GM12891 (cell line): ENCODE results near the gene SFMBT2.

ENCODE experiments used
- POLR2A ChIP-seq: IDR thresholded peaks from 2 replicates; pipeline ENCODE4 v1.6.1; 2011; ENCODE audit warnings: low read depth, low read length, control low read depth
- POLR2AphosphoS5 ChIP-seq: IDR thresholded peaks from 2 replicates; pipeline ENCODE4 v1.6.1; 2011; ENCODE audit warnings: low read depth, low read length, control low read depth
- SPI1 ChIP-seq: IDR thresholded peaks from 2 replicates; pipeline ENCODE4 v1.6.1; 2011; ENCODE audit warnings: low read depth, low read length, control low read depth
- TAF1 ChIP-seq: IDR thresholded peaks from 2 replicates; pipeline ENCODE4 v1.6.1; 2011; ENCODE audit warnings: low read depth, low read length, control low read depth

DNA sequence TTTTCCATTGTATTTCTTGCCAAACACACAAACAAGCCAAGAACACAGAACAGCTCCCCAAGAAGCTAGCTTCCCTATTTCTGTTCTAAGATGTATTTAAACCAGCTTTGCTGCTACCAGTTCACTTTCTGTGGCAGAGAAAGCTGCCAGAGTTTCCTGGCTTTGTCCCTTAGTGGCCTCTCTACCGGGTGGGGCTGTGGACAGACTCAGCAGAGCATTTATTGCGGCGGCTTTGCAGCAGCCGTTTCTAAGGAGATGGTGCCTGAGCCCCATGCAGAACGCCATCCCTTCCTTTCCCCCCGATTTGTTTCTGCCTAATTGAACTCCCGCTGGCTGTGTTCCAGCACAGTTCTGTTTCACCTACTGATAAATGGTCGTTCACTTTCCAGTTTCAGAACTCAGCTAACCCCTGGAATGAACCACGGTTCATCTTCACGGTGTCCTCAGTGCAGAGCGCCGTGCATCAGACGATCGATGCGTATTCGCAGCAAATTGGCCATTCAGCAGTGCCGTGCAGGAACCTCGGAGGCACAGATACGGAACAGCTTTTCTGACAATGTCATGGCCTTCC, 33.8 kb upstream of the SFMBT2 start:
- TF ChIP-seq TAF1 (no peak), POLR2A (no peak), SPI1 (no peak), POLR2AphosphoS5 (no peak)
